Caco-2 (cell line): Measurements from ENCODE around the gene SHISA3. TPM values are rescaled to one million over a fixed set of nuclear protein-coding genes. Genes with fewer than 3 reads are reported as not detected.

Experiments
- BruUV-seq: library from RNA; stranded (reverse); fragments of 400-500 nt; replicated peaks from 2 replicates; lab custom pipeline; 2021; lab: Mats Ljungman, UMichigan
- CTCF ChIA-PET: fragments of 300-600 bp; sonication (Branson Sonifier 250); formaldehyde crosslinking; loops from one replicate; lab custom pipeline; 2022; ENCODE audit warnings: antibody characterized with exemption; lab: Charles Lee
- POLR2A ChIA-PET: fragments of 300-600 bp; sonication (Branson Sonifier 250); formaldehyde crosslinking; loops from one replicate; lab custom pipeline; 2022; ENCODE audit warnings: antibody characterized with exemption; lab: Charles Lee
- DNase-seq, 2 experiments: peaks; one replicate each; pipeline versions ENCODE4 v3.0.0 to v3.0.0-alpha.2; 2020 to 2022
- H3K27me3 ChIP-seq: replicated peaks from 2 replicates; pipeline ENCODE4 v1.6.0; 2011; ENCODE audit warnings: low read length; ENCODE audit not compliant: control insufficient read depth, insufficient read depth
- H3K36me3 ChIP-seq: 2 replicates; pipeline ENCODE4 v1.5.1; 2011; ENCODE audit warnings: low read length; ENCODE audit not compliant: control insufficient read depth, insufficient read depth
- H3K4me1 ChIP-seq: fragments of 250-450 bp; sonication (Bioruptor Pico); 2 replicates; pipeline ENCODE4 v1.5.1; 2020; ENCODE audit warnings: mild to moderate bottlenecking
- H3K4me3 ChIP-seq: 2 replicates; pipeline ENCODE4 v1.5.1; 2011; ENCODE audit warnings: low read depth, mild to moderate bottlenecking, control low read depth, low read length
- H3K9me3 ChIP-seq: fragments of 250-450 bp; sonication (Bioruptor Pico); 2 replicates; pipeline ENCODE4 v1.5.1; 2020; ENCODE audit warnings: mild to moderate bottlenecking, moderate library complexity
- H3K27ac Mint-ChIP-seq: one replicate; pipeline ENCODE4 v1.8.0; 2022; ENCODE audit warnings: mixed read lengths; ENCODE audit not compliant: unreplicated experiment
- H3K27me3 Mint-ChIP-seq: one replicate; pipeline ENCODE4 v1.8.0; 2022; ENCODE audit warnings: mixed read lengths; ENCODE audit not compliant: insufficient read depth, unreplicated experiment
- H3K36me3 Mint-ChIP-seq: one replicate; pipeline ENCODE4 v1.8.0; 2022; ENCODE audit warnings: mild to moderate bottlenecking, mixed read lengths; ENCODE audit not compliant: insufficient read depth, unreplicated experiment
- H3K4me1 Mint-ChIP-seq: one replicate; pipeline ENCODE4 v1.8.0; 2022; ENCODE audit warnings: low read depth, mixed read lengths; ENCODE audit not compliant: unreplicated experiment
- H3K4me3 Mint-ChIP-seq: one replicate; pipeline ENCODE4 v1.8.0; 2022; ENCODE audit warnings: mild to moderate bottlenecking, moderate library complexity, mixed read lengths; ENCODE audit not compliant: unreplicated experiment
- H3K9me3 Mint-ChIP-seq: one replicate; pipeline ENCODE4 v1.8.0; 2022; ENCODE audit warnings: mixed read lengths; ENCODE audit not compliant: unreplicated experiment
- intact Hi-C: fragments of 100-400 bp; cut with micrococcal nuclease; formaldehyde crosslinking; loops from one replicate; pipeline ENCODE4 v1.10.0; 2022; ENCODE audit not compliant: unreplicated experiment
- total RNA-seq: library from RNA; stranded (reverse); gene quantifications from 2 replicates; pipeline ENCODE4 v1.2.3, GENCODE V29; 2022
- TF ChIP-seq, protein P1 (sequence below), 2 experiments: fragments of 200-600 bp in 1 of 2; IDR thresholded peaks; 1 replicate in 1 of 2; 2 replicates in 1 of 2; pipeline versions ENCODE4 v1.5.1 to v1.8.0; 2011 to 2022; ENCODE audit warnings: antibody characterized with exemption in 1 of 2, control low read depth in 1 of 2, inconsistent platforms in 1 of 2, low read depth in 1 of 2, low read length in 1 of 2, mild to moderate bottlenecking in 1 of 2, moderate library complexity in 1 of 2; ENCODE audit not compliant: insufficient read depth in 1 of 2, severe bottlenecking in 1 of 2, unreplicated experiment in 1 of 2

SHISA3 gene
- total RNA-seq, 1 experiment from 2014 or later: not detected

DNA sequence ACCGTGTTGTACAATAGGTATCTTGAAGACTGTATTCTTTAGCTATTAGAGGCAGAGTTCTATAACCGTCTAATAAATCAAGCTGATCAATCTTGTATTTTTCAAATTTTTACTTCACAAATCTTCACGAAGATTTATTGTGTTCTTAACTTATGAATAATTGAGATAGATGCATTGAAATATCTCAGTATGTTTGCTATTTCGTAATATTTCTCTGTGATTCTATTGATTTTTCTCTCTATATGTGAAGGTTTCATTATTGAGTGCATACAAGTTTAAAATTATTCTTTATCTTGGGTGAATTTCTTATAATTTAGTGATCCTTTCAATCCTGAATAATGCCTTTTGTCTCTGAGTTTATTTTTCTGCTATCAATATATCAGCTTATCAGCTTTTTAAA, 19.8 kb upstream of the SHISA3 start:
- Histone ChIP-seq H3K4me1 (no peaks in the 10 kb centered on the region), H3K4me3 (no peak overlapping the region), H3K36me3 (no peaks in the 10 kb centered on the region), H3K9me3 (no peaks in the 10 kb centered on the region), H3K27me3 (no peaks in the 10 kb centered on the region)
- DNase-seq: no peak
- ChIA-PET POLR2A (no interaction called here), CTCF (no interaction called here)
- TF ChIP-seq, protein P1, sequence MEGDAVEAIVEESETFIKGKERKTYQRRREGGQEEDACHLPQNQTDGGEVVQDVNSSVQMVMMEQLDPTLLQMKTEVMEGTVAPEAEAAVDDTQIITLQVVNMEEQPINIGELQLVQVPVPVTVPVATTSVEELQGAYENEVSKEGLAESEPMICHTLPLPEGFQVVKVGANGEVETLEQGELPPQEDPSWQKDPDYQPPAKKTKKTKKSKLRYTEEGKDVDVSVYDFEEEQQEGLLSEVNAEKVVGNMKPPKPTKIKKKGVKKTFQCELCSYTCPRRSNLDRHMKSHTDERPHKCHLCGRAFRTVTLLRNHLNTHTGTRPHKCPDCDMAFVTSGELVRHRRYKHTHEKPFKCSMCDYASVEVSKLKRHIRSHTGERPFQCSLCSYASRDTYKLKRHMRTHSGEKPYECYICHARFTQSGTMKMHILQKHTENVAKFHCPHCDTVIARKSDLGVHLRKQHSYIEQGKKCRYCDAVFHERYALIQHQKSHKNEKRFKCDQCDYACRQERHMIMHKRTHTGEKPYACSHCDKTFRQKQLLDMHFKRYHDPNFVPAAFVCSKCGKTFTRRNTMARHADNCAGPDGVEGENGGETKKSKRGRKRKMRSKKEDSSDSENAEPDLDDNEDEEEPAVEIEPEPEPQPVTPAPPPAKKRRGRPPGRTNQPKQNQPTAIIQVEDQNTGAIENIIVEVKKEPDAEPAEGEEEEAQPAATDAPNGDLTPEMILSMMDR (IDR thresholded peaks at IDR 0.05; ENCODE audit: insufficient read depth in 1 of 2, low read depth in 1 of 2, low read length in 1 of 2, severe bottlenecking in 1 of 2, unreplicated experiment in 1 of 2): no peak
- intact Hi-C loops: no loop called here
- Mint-ChIP-seq H3K27ac (no peak overlapping the region), H3K9me3 (no peaks in the 10 kb centered on the region), H3K27me3 (peaks cover 22% of the 10 kb centered on the region), H3K4me1 (no peaks in the 10 kb centered on the region), H3K36me3 (no peaks in the 10 kb centered on the region), H3K4me3 (no peak overlapping the region)
- BruUV-seq: no TSS peak

DNA sequence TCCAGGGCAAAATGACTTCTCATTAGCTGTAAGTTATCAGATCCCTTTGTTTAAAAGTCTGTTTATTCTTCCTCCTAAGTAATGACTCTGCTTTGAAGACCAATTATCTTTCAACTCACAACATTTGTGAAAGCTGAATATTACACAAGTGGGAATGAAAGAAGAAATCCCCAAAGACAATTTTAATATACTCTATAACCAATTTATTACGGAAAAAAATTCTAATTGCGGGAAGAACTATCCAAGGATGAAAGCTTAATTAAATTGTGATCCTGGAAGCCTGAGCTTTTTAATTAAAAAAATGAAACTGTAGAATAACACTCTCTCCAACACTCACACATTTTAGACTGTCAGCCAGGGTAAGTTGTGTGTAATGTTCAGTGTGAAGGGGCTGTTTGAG, 15.6 kb upstream of the SHISA3 start:
- Histone ChIP-seq H3K9me3 (no peaks in the 10 kb centered on the region), H3K4me1 (no peaks in the 10 kb centered on the region), H3K4me3 (no peak overlapping the region), H3K27me3 (no peaks in the 10 kb centered on the region), H3K36me3 (no peaks in the 10 kb centered on the region)
- intact Hi-C loops: no loop called here
- Mint-ChIP-seq H3K4me1 (no peaks in the 10 kb centered on the region), H3K36me3 (no peaks in the 10 kb centered on the region), H3K27ac (no peak overlapping the region), H3K9me3 (peaks cover 8% of the 10 kb centered on the region), H3K4me3 (no peak overlapping the region), H3K27me3 (peaks cover 23% of the 10 kb centered on the region)
- POLR2A ChIA-PET: no interaction called here
- TF ChIP-seq, protein P1 (IDR thresholded peaks at IDR 0.05; ENCODE audit: insufficient read depth in 1 of 2, low read depth in 1 of 2, low read length in 1 of 2, severe bottlenecking in 1 of 2, unreplicated experiment in 1 of 2): no peak
- CTCF ChIA-PET: no interaction called here
- no TSS peak for BruUV-seq
- DNase-seq: no peak

DNA sequence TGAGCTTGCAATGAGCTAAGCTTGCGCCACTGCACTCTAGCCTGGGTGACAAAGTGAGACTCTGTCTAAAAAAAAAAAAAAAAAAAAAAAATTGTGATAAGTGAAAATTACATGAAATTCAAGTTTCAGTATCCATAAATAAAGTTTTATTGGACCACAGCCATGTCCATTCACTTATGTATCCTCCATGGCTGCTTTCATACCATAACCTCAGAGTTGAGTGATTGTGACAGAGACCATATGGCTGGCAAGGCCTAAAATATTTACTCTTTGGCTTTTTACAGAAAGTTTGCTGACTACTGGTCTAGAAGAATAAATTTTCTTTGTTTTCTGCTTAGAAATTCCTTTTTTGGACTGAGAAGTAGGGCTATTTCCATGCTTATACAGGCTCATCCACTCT, 11.8 kb upstream of the SHISA3 start:
- peaks cover 19% of the 10 kb centered on the region for H3K27me3 Mint-ChIP-seq
- intact Hi-C loops: no loop called here
- H3K9me3 Mint-ChIP-seq: peaks cover 8% of the 10 kb centered on the region
- BruUV-seq: no TSS peak
- H3K4me3 Mint-ChIP-seq: no peak overlapping the region
- no peaks in the 10 kb centered on the region for H3K36me3 Mint-ChIP-seq
- Histone ChIP-seq H3K4me3 (no peak overlapping the region), H3K9me3 (no peaks in the 10 kb centered on the region), H3K27me3 (no peaks in the 10 kb centered on the region; the same call in 1 of the 2 replicates), H3K4me1 (no peaks in the 10 kb centered on the region), H3K36me3 (no peaks in the 10 kb centered on the region)
- TF ChIP-seq, protein P1 (IDR thresholded peaks at IDR 0.05; ENCODE audit: insufficient read depth in 1 of 2, low read depth in 1 of 2, low read length in 1 of 2, severe bottlenecking in 1 of 2, unreplicated experiment in 1 of 2): no peak
- no peak overlapping the region for H3K27ac Mint-ChIP-seq
- ChIA-PET POLR2A (no interaction called here), CTCF (no interaction called here)
- no peaks in the 10 kb centered on the region for H3K4me1 Mint-ChIP-seq
- DNase-seq: no peak
